ENCODE results near the gene SHANK1.

SHANK1 gene

DNA sequence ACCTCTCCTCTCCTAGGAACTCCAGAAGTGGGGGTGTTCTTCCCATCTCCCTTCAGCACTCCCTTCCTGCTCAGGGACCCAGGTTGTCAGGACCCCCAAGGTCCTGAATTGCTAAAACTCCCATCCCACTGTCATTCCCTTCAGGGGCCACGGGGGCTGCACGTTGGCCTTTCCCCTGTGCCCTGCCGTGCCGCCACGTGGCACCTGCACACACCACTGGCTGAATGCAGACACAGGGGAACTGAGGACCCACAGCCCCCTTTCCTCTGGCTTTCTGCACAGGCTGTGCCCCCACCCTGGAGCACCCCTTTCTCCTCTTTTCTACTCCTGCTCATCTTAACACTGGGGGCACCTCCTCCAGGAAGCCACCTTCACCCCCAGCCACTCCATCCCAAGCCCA is 9.0 kb downstream of the SHANK1 start:
- Histone ChIP-seq H4K20me1 (ENCODE audit: insufficient read depth, low read length) (no peaks in the 10 kb centered on the region), H3K79me2 (ENCODE audit: insufficient read depth, low read length) (no peaks in the 10 kb centered on the region), H3K27ac (ENCODE audit: low read depth, low read length, poor library complexity, severe bottlenecking) (no peak overlapping the region), H3K27me3 (ENCODE audit: insufficient read depth, low read length) (no peaks in the 10 kb centered on the region; the same call in 1 of the 2 replicates), H3K9ac (ENCODE audit: low read length) (no peak overlapping the region), H3K36me3 (ENCODE audit: insufficient read depth, low read length) (no peaks in the 10 kb centered on the region), H3K4me2 (ENCODE audit: low read length) (no peak overlapping the region), H2AFZ (ENCODE audit: low read length) (no peak overlapping the region), H3K4me1 (ENCODE audit: insufficient read depth, low read length, severe bottlenecking) (no peaks in the 10 kb centered on the region), H3K9me3 (ENCODE audit: low read length) (no peaks in the 10 kb centered on the region), H3F3A (ENCODE audit: insufficient read depth, low read length) (no peaks in the 10 kb centered on the region), H3K9me2 (ENCODE audit: low read depth, low read length) (no peaks in the 10 kb centered on the region), H3K4me3 (ENCODE audit: low read depth, low read length, poor library complexity, severe bottlenecking) (no peak overlapping the region)
- TF ChIP-seq, protein P1, sequence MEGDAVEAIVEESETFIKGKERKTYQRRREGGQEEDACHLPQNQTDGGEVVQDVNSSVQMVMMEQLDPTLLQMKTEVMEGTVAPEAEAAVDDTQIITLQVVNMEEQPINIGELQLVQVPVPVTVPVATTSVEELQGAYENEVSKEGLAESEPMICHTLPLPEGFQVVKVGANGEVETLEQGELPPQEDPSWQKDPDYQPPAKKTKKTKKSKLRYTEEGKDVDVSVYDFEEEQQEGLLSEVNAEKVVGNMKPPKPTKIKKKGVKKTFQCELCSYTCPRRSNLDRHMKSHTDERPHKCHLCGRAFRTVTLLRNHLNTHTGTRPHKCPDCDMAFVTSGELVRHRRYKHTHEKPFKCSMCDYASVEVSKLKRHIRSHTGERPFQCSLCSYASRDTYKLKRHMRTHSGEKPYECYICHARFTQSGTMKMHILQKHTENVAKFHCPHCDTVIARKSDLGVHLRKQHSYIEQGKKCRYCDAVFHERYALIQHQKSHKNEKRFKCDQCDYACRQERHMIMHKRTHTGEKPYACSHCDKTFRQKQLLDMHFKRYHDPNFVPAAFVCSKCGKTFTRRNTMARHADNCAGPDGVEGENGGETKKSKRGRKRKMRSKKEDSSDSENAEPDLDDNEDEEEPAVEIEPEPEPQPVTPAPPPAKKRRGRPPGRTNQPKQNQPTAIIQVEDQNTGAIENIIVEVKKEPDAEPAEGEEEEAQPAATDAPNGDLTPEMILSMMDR (IDR thresholded peaks at IDR 0.05; ENCODE audit: low read length) = no peak
- TF ChIP-seq EZH2 (IDR thresholded peaks at IDR 0.05; ENCODE audit: borderline replicate concordance, low read length) = no peak

DNA sequence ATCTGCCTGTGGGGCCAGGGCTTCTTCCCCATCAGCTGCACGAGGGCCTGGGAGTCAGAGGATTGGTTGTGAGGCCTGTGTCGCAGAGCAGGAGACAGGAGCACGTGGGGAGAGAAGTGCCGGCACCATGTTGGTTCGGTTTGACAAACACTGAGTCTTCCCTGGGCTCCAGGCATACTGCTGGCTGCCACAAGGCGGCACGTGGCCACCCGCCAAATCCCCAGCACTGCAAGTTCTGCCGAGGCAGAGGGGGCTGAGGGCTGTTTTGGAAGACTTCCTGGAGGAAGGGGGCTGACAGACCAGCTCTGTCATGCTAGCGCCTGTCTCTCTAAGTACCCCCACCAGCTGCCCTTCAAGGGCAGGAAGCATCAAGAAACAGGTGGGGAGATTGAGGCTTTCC is 9.5 kb downstream of the SHANK1 start:
- no peaks in the 10 kb centered on the region for H3K4me1 ChIP-seq (ENCODE audit: insufficient read depth, low read length, severe bottlenecking)
- TF ChIP-seq, protein P1 (IDR thresholded peaks at IDR 0.05; ENCODE audit: low read length) = no peak
- no peak for TF ChIP-seq EZH2 (IDR thresholded peaks at IDR 0.05; ENCODE audit: borderline replicate concordance, low read length)

DNA sequence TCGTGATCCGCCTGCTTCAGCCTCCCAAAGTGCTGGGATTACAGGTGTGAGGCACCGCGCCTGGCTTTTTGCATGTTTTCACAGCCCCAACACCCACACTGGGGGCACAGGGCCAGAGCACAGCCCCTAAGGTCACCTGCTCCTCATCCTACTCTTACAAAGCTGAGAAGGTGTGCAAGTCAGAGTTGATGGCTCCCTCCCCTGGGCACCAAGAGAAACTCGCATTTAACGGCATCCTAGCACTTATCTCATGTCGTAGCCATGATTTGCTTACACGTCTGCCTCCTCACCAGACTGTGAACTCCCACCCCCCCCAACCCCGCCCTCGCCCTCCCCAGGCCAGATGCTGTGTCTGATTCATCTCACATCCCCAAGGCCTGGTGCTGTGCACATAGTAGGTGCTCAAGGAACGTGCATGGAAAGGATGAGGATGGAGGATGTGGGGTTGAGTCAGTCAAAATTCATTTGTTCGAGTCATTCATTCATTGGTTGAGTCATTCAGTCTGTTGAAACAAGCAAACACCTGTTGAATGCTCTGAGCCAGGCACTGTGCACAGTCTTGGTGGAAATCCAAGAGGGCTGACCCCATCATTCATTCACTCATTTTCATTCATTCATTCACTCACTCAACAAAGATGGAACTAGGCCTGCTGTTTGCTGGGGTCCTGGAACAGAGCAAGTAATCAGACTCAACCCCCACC is 11.3 kb downstream of the SHANK1 start:
- Histone ChIP-seq H3K4me1 (ENCODE audit: insufficient read depth, low read length, severe bottlenecking) (no peaks in the 10 kb centered on the region), H3F3A (ENCODE audit: insufficient read depth, low read length) (no peaks in the 10 kb centered on the region), H3K4me3 (ENCODE audit: low read depth, low read length, poor library complexity, severe bottlenecking) (no peak overlapping the region), H3K9me3 (ENCODE audit: low read length) (no peaks in the 10 kb centered on the region), H3K9ac (ENCODE audit: low read length) (no peak overlapping the region), H3K9me2 (ENCODE audit: low read depth, low read length) (no peaks in the 10 kb centered on the region), H3K4me2 (ENCODE audit: low read length) (no peak overlapping the region), H2AFZ (ENCODE audit: low read length) (no peak overlapping the region), H4K20me1 (ENCODE audit: insufficient read depth, low read length) (no peaks in the 10 kb centered on the region), H3K79me2 (ENCODE audit: insufficient read depth, low read length) (no peaks in the 10 kb centered on the region), H3K27ac (ENCODE audit: low read depth, low read length, poor library complexity, severe bottlenecking) (no peak overlapping the region), H3K36me3 (ENCODE audit: insufficient read depth, low read length) (no peaks in the 10 kb centered on the region), H3K27me3 (ENCODE audit: insufficient read depth, low read length) (no peaks in the 10 kb centered on the region; the same call in 1 of the 2 replicates)
- TF ChIP-seq EZH2 (IDR thresholded peaks at IDR 0.05; ENCODE audit: borderline replicate concordance, low read length) = no peak
- TF ChIP-seq, protein P1 (IDR thresholded peaks at IDR 0.05; ENCODE audit: low read length) = no peak

More for the DNA sequence above, 9.5 kb downstream of the SHANK1 start:
- Histone ChIP-seq H2AFZ (ENCODE audit: low read length) (no peak overlapping the region), H3K27me3 (ENCODE audit: insufficient read depth, low read length) (no peaks in the 10 kb centered on the region; the same call in 1 of the 2 replicates), H3K4me2 (ENCODE audit: low read length) (no peak overlapping the region), H3K79me2 (ENCODE audit: insufficient read depth, low read length) (no peaks in the 10 kb centered on the region), H3F3A (ENCODE audit: insufficient read depth, low read length) (no peaks in the 10 kb centered on the region), H3K27ac (ENCODE audit: low read depth, low read length, poor library complexity, severe bottlenecking) (no peak overlapping the region), H3K9ac (ENCODE audit: low read length) (no peak overlapping the region), H3K9me3 (ENCODE audit: low read length) (no peaks in the 10 kb centered on the region), H4K20me1 (ENCODE audit: insufficient read depth, low read length) (no peaks in the 10 kb centered on the region), H3K9me2 (ENCODE audit: low read depth, low read length) (no peaks in the 10 kb centered on the region), H3K36me3 (ENCODE audit: insufficient read depth, low read length) (no peaks in the 10 kb centered on the region), H3K4me3 (ENCODE audit: low read depth, low read length, poor library complexity, severe bottlenecking) (no peak overlapping the region)

All from OCI-LY1 (cell line).